Endothelial cell (in vitro differentiated cells): ENCODE measurements around the gene CACNA1C. TPM values are rescaled to one million over a fixed set of nuclear protein-coding genes. Genes with fewer than 3 reads are reported as not detected.

Source experiments
- DNase-seq: peaks from one replicate; pipeline ENCODE4 v3.0.0; 2021; ENCODE audit warnings: low spot score
- H3K27ac Mint-ChIP-seq: one replicate; pipeline ENCODE4 v1.8.0; 2021; ENCODE audit warnings: mixed read lengths, inconsistent platforms; ENCODE audit not compliant: unreplicated experiment
- H3K27me3 Mint-ChIP-seq: one replicate; pipeline ENCODE4 v1.8.0; 2021; ENCODE audit warnings: mild to moderate bottlenecking, moderate library complexity, mixed read lengths, inconsistent platforms; ENCODE audit not compliant: unreplicated experiment
- H3K36me3 Mint-ChIP-seq: one replicate; pipeline ENCODE4 v1.8.0; 2021; ENCODE audit warnings: mild to moderate bottlenecking, low read depth, mixed read lengths, inconsistent platforms; ENCODE audit not compliant: unreplicated experiment
- H3K4me1 Mint-ChIP-seq: one replicate; pipeline ENCODE4 v1.8.0; 2021; ENCODE audit warnings: mild to moderate bottlenecking, mixed read lengths, inconsistent platforms; ENCODE audit not compliant: unreplicated experiment
- H3K4me3 Mint-ChIP-seq: one replicate; pipeline ENCODE4 v1.8.0; 2021; ENCODE audit warnings: mild to moderate bottlenecking, mixed read lengths, inconsistent platforms; ENCODE audit not compliant: unreplicated experiment
- H3K9me3 Mint-ChIP-seq: one replicate; pipeline ENCODE4 v1.8.0; 2021; ENCODE audit warnings: mixed read lengths, inconsistent platforms; ENCODE audit not compliant: unreplicated experiment
- CTCF ChIP-seq: fragments of 200-600 bp; sonication (generic); IDR thresholded peaks from one replicate; pipeline ENCODE4 v1.5.0; 2021; ENCODE audit warnings: antibody characterized with exemption; ENCODE audit not compliant: unreplicated experiment
- total RNA-seq: library from RNA; stranded (reverse); fragmentation: NEBNext Ultra II Directional; extraction: Animal tissue kit (Norgen Biotek cat#: 25700); gene quantifications from one replicate; pipeline ENCODE4 v1.2.1, GENCODE V29; 2021; ENCODE audit not compliant: unreplicated experiment

CACNA1C gene
- total RNA-seq, 1 donor from 2014 or later: 11.1 TPM

DNA sequence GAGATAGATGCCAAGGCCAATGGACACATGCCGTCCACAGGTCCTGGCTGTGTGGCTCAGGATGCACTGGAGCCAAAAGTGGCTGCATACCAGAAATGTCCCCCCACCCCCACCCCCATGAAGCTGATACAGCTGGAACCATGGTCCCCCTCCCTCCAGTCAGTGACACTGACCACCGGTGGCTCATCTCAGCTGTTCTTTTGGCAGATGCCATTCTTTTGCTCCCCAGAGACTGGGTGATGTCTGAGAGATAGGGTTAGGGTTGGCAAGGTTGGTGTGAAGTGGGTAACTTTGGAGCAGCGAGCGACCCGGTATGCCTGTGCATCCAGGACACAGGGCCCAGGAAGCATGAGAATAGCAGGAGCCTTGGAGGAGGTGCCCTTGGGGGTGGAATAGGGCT, 285.6 kb downstream of the CACNA1C start:
- TF ChIP-seq CTCF: no peak
- Mint-ChIP-seq H3K9me3 (no peaks in the 10 kb centered on the region), H3K36me3 (no peaks in the 10 kb centered on the region), H3K27me3 (peaks cover 2% of the 10 kb centered on the region), H3K27ac (no peak overlapping the region), H3K4me3 (no peak overlapping the region), H3K4me1 (peaks cover 22% of the 10 kb centered on the region)
- DNase-seq: no peak

DNA sequence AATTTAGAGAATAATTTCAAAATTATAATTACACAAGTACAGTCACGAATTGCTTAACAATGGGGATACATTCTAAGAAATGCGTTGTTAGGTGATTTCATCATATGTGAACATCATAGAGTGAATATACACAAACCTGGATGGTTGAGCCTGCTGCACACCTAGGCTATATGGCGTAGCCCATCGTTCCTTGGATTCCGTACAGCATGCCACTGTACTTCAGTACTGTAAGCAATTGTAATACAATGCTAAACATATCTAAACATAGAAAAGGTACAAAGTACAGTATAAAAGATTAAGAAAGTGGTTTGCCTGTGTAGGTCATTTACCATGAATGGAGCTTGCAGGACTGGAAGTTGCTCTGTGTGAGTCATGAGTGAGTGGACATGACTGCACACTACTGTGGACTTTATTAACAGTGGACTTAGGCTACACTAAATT, 286.2 kb downstream of the CACNA1C start:
- DNase-seq: no peak
- no peak overlapping the region for H3K27ac Mint-ChIP-seq

GRCh38 chr12:2341051-2341751, 288.4 kb downstream of the CACNA1C start:
- H3K36me3 Mint-ChIP-seq: no peaks in the 10 kb centered on the region
- no peak for TF ChIP-seq CTCF
- peaks cover 14% of the 10 kb centered on the region for H3K4me1 Mint-ChIP-seq

More for the DNA sequence above, 286.2 kb downstream of the CACNA1C start:
- Mint-ChIP-seq H3K4me3 (no peak overlapping the region), H3K36me3 (no peaks in the 10 kb centered on the region), H3K9me3 (no peaks in the 10 kb centered on the region), H3K27me3 (peaks cover 2% of the 10 kb centered on the region), H3K4me1 (peaks cover 21% of the 10 kb centered on the region)
- no peak for TF ChIP-seq CTCF

GRCh38 chr12:2341871-2342270, 289.1 kb downstream of the CACNA1C start:
- H3K4me3 Mint-ChIP-seq: no peak overlapping the region
- no peak for TF ChIP-seq CTCF
- H3K36me3 Mint-ChIP-seq: no peaks in the 10 kb centered on the region
- H3K27ac Mint-ChIP-seq: no peak overlapping the region
- peaks cover 15% of the 10 kb centered on the region for H3K4me1 Mint-ChIP-seq
- H3K9me3 Mint-ChIP-seq: no peaks in the 10 kb centered on the region
- DNase-seq: no peak
- no peaks in the 10 kb centered on the region for H3K27me3 Mint-ChIP-seq

More at GRCh38 chr12:2341051-2341751, 288.4 kb downstream of the CACNA1C start:
- DNase-seq: no peak
- Mint-ChIP-seq H3K27ac (no peak overlapping the region), H3K9me3 (no peaks in the 10 kb centered on the region), H3K4me3 (no peak overlapping the region), H3K27me3 (no peaks in the 10 kb centered on the region)

DNA sequence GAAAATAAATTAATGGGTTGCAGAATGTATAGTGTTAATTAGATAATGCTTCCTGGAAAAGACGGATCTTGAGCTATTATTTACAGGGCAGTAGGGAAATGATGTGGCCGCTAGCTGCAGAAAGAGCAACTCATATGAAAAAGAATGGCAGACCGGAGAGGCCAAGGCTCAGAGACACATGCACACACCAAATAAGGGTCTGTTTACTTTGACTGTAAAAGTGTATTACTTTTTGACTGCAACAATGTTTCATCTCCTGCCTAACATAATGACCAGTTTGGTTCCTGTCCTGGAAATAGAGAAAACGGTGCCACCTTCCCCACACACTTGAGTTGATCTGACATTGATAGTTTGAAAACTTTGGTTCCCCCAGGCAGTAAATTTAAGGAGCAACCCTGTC, 290.9 kb downstream of the CACNA1C start:
- Mint-ChIP-seq H3K36me3 (no peaks in the 10 kb centered on the region), H3K27me3 (no peaks in the 10 kb centered on the region), H3K4me3 (no peak overlapping the region), H3K27ac (no peak overlapping the region), H3K4me1 (peaks cover 15% of the 10 kb centered on the region), H3K9me3 (no peaks in the 10 kb centered on the region)
- TF ChIP-seq CTCF: no peak
- DNase-seq: no peak
